ENCODE measurements around the gene PLTP. TPM values are rescaled to one million over a fixed set of nuclear protein-coding genes. Genes with fewer than 3 reads are reported as not detected.

The PLTP gene
- total RNA-seq, 1 donor from 2014 or later, result 29.6 TPM

- no peak for TF ChIP-seq CTCF (IDR thresholded peaks at IDR 0.05; ENCODE audit: unreplicated experiment)
- Mint-ChIP-seq H3K27me3 (peaks cover 13% of the 10 kb centered on the region), H3K4me3 (ENCODE audit: low read depth) (no peak overlapping the region), H3K9me3 (ENCODE audit: low read depth) (no peaks in the 10 kb centered on the region), H3K36me3 (ENCODE audit: insufficient read depth) (no peaks in the 10 kb centered on the region), H3K27ac (no peak overlapping the region), H3K4me1 (ENCODE audit: low read depth) (no peaks in the 10 kb centered on the region)
- DNase-seq (ENCODE audit: low spot score, unreplicated experiment), result no peak
Observed at GRCh38 chr20:45920462-45921336, 8.7 kb upstream of the PLTP start.

GRCh38 chr20:45919542-45920399 is 7.8 kb upstream of the PLTP start:
- H3K27ac Mint-ChIP-seq, result no peak overlapping the region

DNA sequence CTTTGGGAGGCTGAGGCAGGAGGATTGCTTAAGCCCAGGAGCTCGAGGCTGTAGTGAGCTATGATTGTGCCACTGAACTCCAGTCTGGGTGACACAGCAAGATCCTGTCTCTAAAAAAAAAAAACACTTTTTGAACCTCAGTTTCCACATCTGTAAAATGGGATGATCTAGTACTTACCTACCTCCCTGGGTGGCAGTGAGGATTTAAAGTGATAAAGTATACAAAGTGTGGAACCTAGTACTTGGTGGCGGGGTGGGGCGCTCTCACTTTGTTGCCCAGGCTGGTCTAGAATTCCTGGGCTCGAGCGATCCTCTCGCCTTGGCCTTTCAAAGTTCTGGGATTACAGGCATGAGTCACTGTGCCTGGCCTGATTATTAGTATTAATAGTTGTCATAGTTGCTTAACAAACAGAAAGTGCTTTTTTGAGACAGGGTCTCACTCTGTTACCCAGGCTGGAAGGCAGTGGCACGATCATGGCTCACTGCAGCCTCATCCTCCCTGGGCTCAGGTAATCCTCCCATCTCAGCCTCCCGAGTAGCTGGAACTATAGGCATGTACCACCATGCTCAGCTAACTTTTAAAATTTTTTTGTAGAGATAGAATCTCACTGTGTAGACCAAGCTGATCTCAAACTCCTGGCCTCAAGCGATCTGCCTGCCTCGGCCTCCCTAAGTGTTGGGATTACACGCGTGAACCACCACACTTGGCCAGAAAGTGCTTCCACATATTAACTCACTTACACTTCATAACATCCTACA is 7.0 kb upstream of the PLTP start:
- Mint-ChIP-seq H3K27ac (no peak overlapping the region), H3K36me3 (ENCODE audit: insufficient read depth) (no peaks in the 10 kb centered on the region), H3K27me3 (peaks cover 13% of the 10 kb centered on the region), H3K9me3 (ENCODE audit: low read depth) (no peaks in the 10 kb centered on the region), H3K4me1 (ENCODE audit: low read depth) (no peaks in the 10 kb centered on the region), H3K4me3 (ENCODE audit: low read depth) (no peak overlapping the region)
- TF ChIP-seq CTCF (IDR thresholded peaks at IDR 0.05; ENCODE audit: unreplicated experiment), result no peak
- no peak for DNase-seq (ENCODE audit: low spot score, unreplicated experiment)

More at GRCh38 chr20:45919542-45920399, 7.8 kb upstream of the PLTP start:
- Mint-ChIP-seq H3K4me3 (ENCODE audit: low read depth) (no peak overlapping the region), H3K27me3 (peaks cover 13% of the 10 kb centered on the region), H3K4me1 (ENCODE audit: low read depth) (no peaks in the 10 kb centered on the region), H3K36me3 (ENCODE audit: insufficient read depth) (no peaks in the 10 kb centered on the region), H3K9me3 (ENCODE audit: low read depth) (no peaks in the 10 kb centered on the region)
- TF ChIP-seq CTCF (IDR thresholded peaks at IDR 0.05; ENCODE audit: unreplicated experiment), result no peak
- no peak for DNase-seq (ENCODE audit: low spot score, unreplicated experiment)

- no peaks in the 10 kb centered on the region for H3K36me3 Mint-ChIP-seq (ENCODE audit: insufficient read depth)
- no peak overlapping the region for H3K27ac Mint-ChIP-seq
- no peaks in the 10 kb centered on the region for H3K4me1 Mint-ChIP-seq (ENCODE audit: low read depth)
- H3K27me3 Mint-ChIP-seq, result peaks cover 13% of the 10 kb centered on the region
- no peak for DNase-seq (ENCODE audit: low spot score, unreplicated experiment)
- no peak overlapping the region for H3K4me3 Mint-ChIP-seq (ENCODE audit: low read depth)
- H3K9me3 Mint-ChIP-seq (ENCODE audit: low read depth), result no peaks in the 10 kb centered on the region
- no peak for TF ChIP-seq CTCF (IDR thresholded peaks at IDR 0.05; ENCODE audit: unreplicated experiment)
Observed at GRCh38 chr20:45918182-45918737, 6.3 kb upstream of the PLTP start.

Measured in progenitor cell of endocrine pancreas (in vitro differentiated cells).